SK-N-SH (cell line): Measurements from ENCODE around the gene PLK1.

Experiments
- FOXM1 ChIP-seq: IDR thresholded peaks from 2 replicates; pipeline ENCODE4 v1.4.0; 2012; ENCODE audit warnings: low read depth, mild to moderate bottlenecking
- MXI1 ChIP-seq: IDR thresholded peaks from 2 replicates; pipeline ENCODE4 v1.6.1; 2012; ENCODE audit warnings: mild to moderate bottlenecking, low read depth, low read length, improper control_type of control experiment
- POLR2AphosphoS5 ChIP-seq: IDR thresholded peaks from 2 replicates; pipeline ENCODE4 v1.6.1; 2012; ENCODE audit warnings: low read depth, low read length
- TF ChIP-seq, protein P1 (sequence below): fragments of 200-600 bp; sonication (generic); IDR thresholded peaks from 2 replicates; pipeline ENCODE4 v1.6.1; 2017; ENCODE audit warnings: antibody characterized with exemption, mild to moderate bottlenecking, moderate library complexity
- TF ChIP-seq, protein P2 (sequence below): IDR thresholded peaks from 2 replicates; pipeline ENCODE4; 2012
- TF ChIP-seq, protein P3 (sequence below): IDR thresholded peaks from 2 replicates; pipeline ENCODE4 v1.4.0; 2012; ENCODE audit warnings: low read depth, borderline replicate concordance

DNA sequence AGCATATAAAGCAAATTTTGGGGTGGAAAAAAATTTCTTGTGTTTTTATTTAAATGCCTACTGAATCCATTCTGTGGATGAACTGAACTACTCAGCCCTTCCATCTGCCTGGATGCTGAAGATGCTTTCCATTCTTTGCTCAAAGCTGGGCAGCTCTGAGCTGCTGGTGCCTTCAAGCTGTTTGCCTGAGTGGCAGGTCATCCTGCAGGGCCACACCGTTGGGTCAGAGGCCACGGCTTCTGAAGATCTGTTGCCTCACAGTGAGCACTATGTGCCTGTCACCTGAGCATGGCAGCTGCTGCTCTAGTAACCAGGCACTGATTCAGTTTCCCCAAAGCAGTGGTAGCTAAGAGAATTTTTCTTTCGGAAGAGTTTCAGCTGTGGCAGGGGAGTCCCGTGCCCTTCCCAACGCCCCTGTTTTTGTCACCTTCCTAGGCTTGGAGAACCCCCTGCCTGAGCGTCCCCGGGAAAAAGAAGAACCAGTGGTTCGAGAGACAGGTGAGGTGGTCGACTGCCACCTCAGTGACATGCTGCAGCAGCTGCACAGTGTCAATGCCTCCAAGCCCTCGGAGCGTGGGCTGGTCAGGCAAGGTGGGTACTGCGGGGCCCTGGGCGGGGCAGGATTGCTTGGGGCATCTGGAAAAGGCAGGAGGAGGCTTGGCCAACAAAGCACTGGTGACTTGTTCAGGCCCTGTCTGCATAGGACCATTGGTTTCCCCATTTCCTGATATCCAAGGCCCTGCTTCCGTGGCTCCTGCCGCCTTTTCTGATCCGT lies 8.5 kb downstream of the PLK1 start:
- TF ChIP-seq, protein P1, sequence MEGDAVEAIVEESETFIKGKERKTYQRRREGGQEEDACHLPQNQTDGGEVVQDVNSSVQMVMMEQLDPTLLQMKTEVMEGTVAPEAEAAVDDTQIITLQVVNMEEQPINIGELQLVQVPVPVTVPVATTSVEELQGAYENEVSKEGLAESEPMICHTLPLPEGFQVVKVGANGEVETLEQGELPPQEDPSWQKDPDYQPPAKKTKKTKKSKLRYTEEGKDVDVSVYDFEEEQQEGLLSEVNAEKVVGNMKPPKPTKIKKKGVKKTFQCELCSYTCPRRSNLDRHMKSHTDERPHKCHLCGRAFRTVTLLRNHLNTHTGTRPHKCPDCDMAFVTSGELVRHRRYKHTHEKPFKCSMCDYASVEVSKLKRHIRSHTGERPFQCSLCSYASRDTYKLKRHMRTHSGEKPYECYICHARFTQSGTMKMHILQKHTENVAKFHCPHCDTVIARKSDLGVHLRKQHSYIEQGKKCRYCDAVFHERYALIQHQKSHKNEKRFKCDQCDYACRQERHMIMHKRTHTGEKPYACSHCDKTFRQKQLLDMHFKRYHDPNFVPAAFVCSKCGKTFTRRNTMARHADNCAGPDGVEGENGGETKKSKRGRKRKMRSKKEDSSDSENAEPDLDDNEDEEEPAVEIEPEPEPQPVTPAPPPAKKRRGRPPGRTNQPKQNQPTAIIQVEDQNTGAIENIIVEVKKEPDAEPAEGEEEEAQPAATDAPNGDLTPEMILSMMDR: no peak
- TF ChIP-seq, protein P2, sequence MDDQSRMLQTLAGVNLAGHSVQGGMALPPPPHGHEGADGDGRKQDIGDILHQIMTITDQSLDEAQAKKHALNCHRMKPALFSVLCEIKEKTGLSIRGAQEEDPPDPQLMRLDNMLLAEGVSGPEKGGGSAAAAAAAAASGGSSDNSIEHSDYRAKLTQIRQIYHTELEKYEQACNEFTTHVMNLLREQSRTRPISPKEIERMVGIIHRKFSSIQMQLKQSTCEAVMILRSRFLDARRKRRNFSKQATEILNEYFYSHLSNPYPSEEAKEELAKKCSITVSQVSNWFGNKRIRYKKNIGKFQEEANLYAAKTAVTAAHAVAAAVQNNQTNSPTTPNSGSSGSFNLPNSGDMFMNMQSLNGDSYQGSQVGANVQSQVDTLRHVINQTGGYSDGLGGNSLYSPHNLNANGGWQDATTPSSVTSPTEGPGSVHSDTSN: no peak
- TF ChIP-seq, protein P3, sequence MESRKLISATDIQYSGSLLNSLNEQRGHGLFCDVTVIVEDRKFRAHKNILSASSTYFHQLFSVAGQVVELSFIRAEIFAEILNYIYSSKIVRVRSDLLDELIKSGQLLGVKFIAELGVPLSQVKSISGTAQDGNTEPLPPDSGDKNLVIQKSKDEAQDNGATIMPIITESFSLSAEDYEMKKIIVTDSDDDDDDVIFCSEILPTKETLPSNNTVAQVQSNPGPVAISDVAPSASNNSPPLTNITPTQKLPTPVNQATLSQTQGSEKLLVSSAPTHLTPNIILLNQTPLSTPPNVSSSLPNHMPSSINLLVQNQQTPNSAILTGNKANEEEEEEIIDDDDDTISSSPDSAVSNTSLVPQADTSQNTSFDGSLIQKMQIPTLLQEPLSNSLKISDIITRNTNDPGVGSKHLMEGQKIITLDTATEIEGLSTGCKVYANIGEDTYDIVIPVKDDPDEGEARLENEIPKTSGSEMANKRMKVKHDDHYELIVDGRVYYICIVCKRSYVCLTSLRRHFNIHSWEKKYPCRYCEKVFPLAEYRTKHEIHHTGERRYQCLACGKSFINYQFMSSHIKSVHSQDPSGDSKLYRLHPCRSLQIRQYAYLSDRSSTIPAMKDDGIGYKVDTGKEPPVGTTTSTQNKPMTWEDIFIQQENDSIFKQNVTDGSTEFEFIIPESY: no peak
- TF ChIP-seq MXI1: no peak
- no peak for TF ChIP-seq POLR2AphosphoS5
- no peak for TF ChIP-seq FOXM1
